H1 (cell line): ENCODE results near the gene SLC2A4RG. TPM values are rescaled to one million over a fixed set of nuclear protein-coding genes. Genes with fewer than 3 reads are reported as not detected.

Experiments
- CTCF ChIA-PET: fragments of 300-600 bp; sonication (Branson Sonifier 250); formaldehyde crosslinking; loops from one replicate; lab custom pipeline; 2021; ENCODE audit not compliant: partially characterized antibody; lab: Charles Lee
- POLR2A ChIA-PET: fragments of 300-600 bp; sonication (Branson Sonifier 250); formaldehyde crosslinking; loops from one replicate; lab custom pipeline; 2021; ENCODE audit warnings: inconsistent platforms; ENCODE audit not compliant: partially characterized antibody; lab: Charles Lee
- DNase-seq, 2 experiments: peaks; one replicate each; pipeline versions ENCODE4 v3.0.0 to v3.0.0-alpha.2; 2010 to 2022; ENCODE audit warnings: low spot score in 2 of 2, low read depth in 1 of 2, mixed read lengths in 1 of 2
- FAIRE-seq: peaks from 2 replicates; lab custom pipeline; 2011; peaks lifted over from hg19 to GRCh38; lab: Jason Lieb, UNC
- H2AFZ ChIP-seq: 2 replicates; pipeline ENCODE4 v1.8.1; 2012; ENCODE audit warnings: low read length, inconsistent platforms
- H2AK5ac ChIP-seq: 2 replicates; pipeline ENCODE4 v1.6.1; 2013; ENCODE audit warnings: low read depth, low read length
- H2BK120ac ChIP-seq: replicated peaks from 2 replicates; pipeline ENCODE3; 2013; ENCODE audit warnings: low read depth, low read length, inconsistent platforms
- H2BK12ac ChIP-seq: 2 replicates; pipeline ENCODE4 v1.6.1; 2013; ENCODE audit warnings: low read depth, low read length
- H2BK15ac ChIP-seq: 2 replicates; pipeline ENCODE4 v1.6.1; 2013; ENCODE audit warnings: low read length
- H2BK20ac ChIP-seq: 2 replicates; pipeline ENCODE4 v1.6.1; 2013; ENCODE audit warnings: low read length
- H2BK5ac ChIP-seq: 2 replicates; pipeline ENCODE4 v1.6.1; 2013; ENCODE audit warnings: low read depth, low read length
- H3K14ac ChIP-seq: 2 replicates; pipeline ENCODE4 v1.6.1; 2013; ENCODE audit warnings: inconsistent platforms; ENCODE audit not compliant: insufficient read length
- H3K18ac ChIP-seq: 2 replicates; pipeline ENCODE4 v1.6.1; 2013; ENCODE audit warnings: low read length; ENCODE audit errors: extremely low read depth
- H3K23ac ChIP-seq: 2 replicates; pipeline ENCODE4 v1.6.1; 2013; ENCODE audit warnings: inconsistent platforms; ENCODE audit not compliant: insufficient read length
- H3K23me2 ChIP-seq: 2 replicates; pipeline ENCODE4 v1.6.1; 2013; ENCODE audit warnings: low read depth, low read length
- H3K27ac ChIP-seq: 2 replicates; pipeline ENCODE4 v1.6.1; 2011; ENCODE audit warnings: low read depth, low read length, inconsistent platforms
- H3K27me3 ChIP-seq, 4 experiments: replicated peaks in 1 of 4; 1 replicate in 1 of 4; 2 replicates in 3 of 4; pipeline versions ENCODE4 v1.6.1 to v1.8.1; 2011 to 2013; ENCODE audit warnings: low read length in 3 of 4, mild to moderate bottlenecking in 3 of 4, inconsistent platforms in 2 of 4, mixed read lengths in 2 of 4, moderate library complexity in 1 of 4; ENCODE audit not compliant: control insufficient read depth in 3 of 4, insufficient read depth in 3 of 4; ENCODE audit errors: extremely low read depth in 1 of 4
- H3K36me3 ChIP-seq, 4 experiments: 2 replicates each; pipeline versions ENCODE4 v1.6.1 to v1.8.1; 2011 to 2013; ENCODE audit warnings: mild to moderate bottlenecking in 4 of 4, low read length in 3 of 4, moderate library complexity in 2 of 4, control low read depth in 1 of 4, inconsistent platforms in 1 of 4; ENCODE audit not compliant: insufficient read depth in 4 of 4, control insufficient read depth in 2 of 4
- H3K4ac ChIP-seq: replicated peaks from 2 replicates; pipeline ENCODE3; 2013; ENCODE audit warnings: low read length, low read depth, mixed read lengths, inconsistent platforms; ENCODE audit not compliant: insufficient read length
- H3K4me1 ChIP-seq, 4 experiments: replicated peaks in 1 of 4; 1 replicate in 1 of 4; 2 replicates in 3 of 4; pipeline versions ENCODE4 v1.6.1 to v1.8.1; 2011 to 2013; ENCODE audit warnings: low read length in 3 of 4, inconsistent platforms in 2 of 4, mixed read lengths in 1 of 4; ENCODE audit not compliant: insufficient read depth in 4 of 4, control insufficient read depth in 3 of 4
- H3K4me2 ChIP-seq, 2 experiments: 2 replicates each; pipeline versions ENCODE4 v1.6.1 to v1.8.1; 2011 to 2013; ENCODE audit warnings: low read depth in 2 of 2, low read length in 2 of 2, control low read depth in 1 of 2, inconsistent platforms in 1 of 2, mild to moderate bottlenecking in 1 of 2; ENCODE audit not compliant: insufficient read depth in 1 of 2
- H3K4me3 ChIP-seq, 4 experiments: fragments of 200-600, 300-600 bp in 1 of 4; sonication (generic), shearing (Covaris generic), sonication (Bioruptor Twin) in 1 of 4; 2 replicates each; pipeline versions ENCODE4 v1.5.1 to v1.8.1; 2011 to 2016; ENCODE audit warnings: low read length in 4 of 4, low read depth in 3 of 4, control low read depth in 2 of 4, inconsistent platforms in 2 of 4, mild to moderate bottlenecking in 2 of 4, mixed read lengths in 1 of 4, moderate library complexity in 1 of 4; ENCODE audit not compliant: insufficient read depth in 2 of 4; ENCODE audit errors: extremely low read depth in 1 of 4
- H3K56ac ChIP-seq: replicated peaks from 2 replicates; pipeline ENCODE3; 2013; ENCODE audit warnings: low read depth, mild to moderate bottlenecking, mixed read lengths, low read length, inconsistent platforms; ENCODE audit not compliant: insufficient read length
- H3K79me1 ChIP-seq: 2 replicates; pipeline ENCODE4 v1.6.1; 2013; ENCODE audit warnings: low read depth, low read length, control low read depth
- H3K79me2 ChIP-seq, 2 experiments: 2 replicates each; pipeline versions ENCODE4 v1.6.1 to v1.8.1; 2012 to 2013; ENCODE audit warnings: low read length in 2 of 2, mild to moderate bottlenecking in 2 of 2, inconsistent platforms in 1 of 2; ENCODE audit not compliant: insufficient read depth in 2 of 2, control insufficient read depth in 1 of 2
- H3K9ac ChIP-seq, 4 experiments: replicated peaks in 1 of 4; 1 replicate in 1 of 4; 2 replicates in 3 of 4; pipeline versions ENCODE4 v1.6.1 to v1.8.1; 2011 to 2013; ENCODE audit warnings: low read depth in 3 of 4, low read length in 3 of 4, control low read depth in 2 of 4, mild to moderate bottlenecking in 2 of 4, moderate library complexity in 2 of 4, inconsistent platforms in 1 of 4; ENCODE audit errors: extremely low read depth in 1 of 4
- H3K9me3 ChIP-seq, 2 experiments: 2 replicates each; pipeline versions ENCODE4 v1.6.1 to v1.8.1; 2012 to 2013; ENCODE audit warnings: mild to moderate bottlenecking in 2 of 2, moderate library complexity in 2 of 2, control low read depth in 1 of 2, inconsistent platforms in 1 of 2, low read depth in 1 of 2, low read length in 1 of 2, mixed read lengths in 1 of 2; ENCODE audit not compliant: insufficient read depth in 2 of 2
- H4K20me1 ChIP-seq, 2 experiments: replicated peaks in 1 of 2; 2 replicates each; pipeline versions ENCODE3 to v1.8.1; 2011 to 2013; ENCODE audit warnings: inconsistent platforms in 2 of 2, low read length in 2 of 2, mild to moderate bottlenecking in 1 of 2; ENCODE audit not compliant: insufficient read depth in 2 of 2, control insufficient read depth in 1 of 2
- H4K5ac ChIP-seq: 2 replicates; pipeline ENCODE4 v1.6.1; 2013; ENCODE audit warnings: low read length, low read depth, mixed read lengths, inconsistent platforms; ENCODE audit not compliant: insufficient read length
- H4K8ac ChIP-seq: 2 replicates; pipeline ENCODE4 v1.8.0; 2013; ENCODE audit warnings: mild to moderate bottlenecking, moderate library complexity, low read length, inconsistent platforms; ENCODE audit not compliant: insufficient read depth; ENCODE audit errors: extremely low read depth
- H4K91ac ChIP-seq: replicated peaks from 2 replicates; pipeline ENCODE3; 2013; ENCODE audit warnings: low read length, mixed read lengths, inconsistent platforms; ENCODE audit not compliant: insufficient read length
- ASH2L ChIP-seq: fragments of 200-600, 300-600 bp; sonication (generic); IDR thresholded peaks from one replicate; pipeline ENCODE4 v1.7.1; 2017; ENCODE audit warnings: low read length
- ATF3 ChIP-seq: IDR thresholded peaks from 2 replicates; pipeline ENCODE4 v1.6.1; 2011; ENCODE audit warnings: low read depth, mild to moderate bottlenecking, low read length; ENCODE audit not compliant: insufficient read depth
- GTF2F1 ChIP-seq: IDR thresholded peaks from 2 replicates; pipeline ENCODE4 v1.6.1; 2012; ENCODE audit warnings: low read depth, low read length, improper control_type of control experiment, borderline replicate concordance
- TEAD4 ChIP-seq: IDR thresholded peaks from 2 replicates; pipeline ENCODE4 v1.6.1; 2012; ENCODE audit warnings: low read depth, low read length, inconsistent platforms, mixed read lengths
- YY1 ChIP-seq: IDR thresholded peaks from 2 replicates; pipeline ENCODE4 v1.6.1; 2011; ENCODE audit warnings: low read depth, mild to moderate bottlenecking, low read length
- ZNF274 ChIP-seq: IDR thresholded peaks from 2 replicates; pipeline ENCODE4 v1.7.0; 2012; ENCODE audit warnings: low read length, borderline replicate concordance; ENCODE audit errors: extremely low read depth
- WGBS, 2 experiments: shearing (Covaris generic) in 1 of 2; methylation state at CpG; one replicate each; pipeline versions ENCODE4 v1.1.6 to v1.1.7; 2013 to 2015; ENCODE audit warnings: low lambda C conversion rate in 2 of 2, mixed read lengths in 2 of 2, inconsistent platforms in 1 of 2, low coverage in 1 of 2, missing lambda C conversion rate in 1 of 2; ENCODE audit not compliant: insufficient replicate concordance in 2 of 2, insufficient coverage in 1 of 2, insufficient read length in 1 of 2; ENCODE audit errors: extremely low coverage in 1 of 2, missing lambda C conversion rate in 1 of 2; 5-methylcytosine and 5-hydroxymethylcytosine counted together
- polyA plus RNA-seq, 7 experiments: library from polyadenylated mRNA; depleted of rRNA in 3 of 7; stranded (reverse) in 5 of 7; unstranded in 2 of 7; fragments of >200 nt in 5 of 7; fragments of 200-250 nt in 2 of 7; gene quantifications; 1 replicate in 5 of 7; 2 replicates in 1 of 7; 4 replicates in 1 of 7; pipeline versions ENCODE4 v1.2.1 to v1.2.3, GENCODE V29; 2011 to 2013; ENCODE audit warnings: missing spikeins in 2 of 7, mixed read lengths in 2 of 7
- total RNA-seq: library from RNA; stranded (reverse); fragmentation: NEBNext Ultra II Directional; extraction: Animal tissue kit (Norgen Biotek cat#: 25700); gene quantifications from 2 replicates; pipeline ENCODE4 v1.2.1, GENCODE V29; 2021

Gene SLC2A4RG
- total and polyA plus RNA-seq, 2 of the 8 experiments (the other 6 are each of a cell fraction or from before 2014, with no cell fraction given) = 15.9 to 29.1 TPM

GRCh38 chr20:63741354-63741675, 1.7 kb downstream of the SLC2A4RG start:
- Histone ChIP-seq H3K79me1 (no peaks in the 10 kb centered on the region), H2BK12ac (no peak overlapping the region), H3K9me3 (no peaks in the 10 kb centered on the region), H3K56ac (no peak overlapping the region), H4K8ac (no peak overlapping the region), H3K27ac (no peak overlapping the region), H2BK20ac (no peak overlapping the region), H2BK15ac (peak overlapping the region; percentile 46; the same call in 1 of the 2 replicates), H4K91ac (no peak overlapping the region), H2AFZ (no peak overlapping the region), H2BK5ac (peak overlapping the region; percentile 78), H3K36me3 (peaks cover 0 to 10% (median 6%) of the 10 kb centered on the region in 4 experiments; a peak in 3 of 8 replicates), H3K79me2 (no peaks in the 10 kb centered on the region), H4K20me1 (peaks cover 0 to 10% of the 10 kb centered on the region in 2 experiments), H3K4me2 (peak overlapping the region; percentile 70 to 75), H3K27me3 (peaks cover 0 to 12% (median 8%) of the 10 kb centered on the region in 4 experiments; a peak in 4 of 7 replicates), H2BK120ac (no peak overlapping the region), H3K4ac (no peak overlapping the region), H3K18ac (peak overlapping the region; percentile 60), H3K14ac (no peak overlapping the region)
- CTCF ChIA-PET = interaction anchor here (0.6 to 2.2 kb wide), 11 partner anchors 14 to 264 kb away, joined by 3 to 18 read pairs (median 4); partner anchors contain the start of gene TPD52L2
- FAIRE-seq = no peak
- no peak for TF ChIP-seq GTF2F1
- peak; percentile 86 for TF ChIP-seq YY1
- no peak for TF ChIP-seq ATF3
- TF ChIP-seq ZNF274 = no peak
- TF ChIP-seq TEAD4 = no peak
- TF ChIP-seq ASH2L = no peak
- TF ChIP-seq, all 59 proteins: peak for 1
- Histone ChIP-seq H3K4me1 (peaks cover 0 to 20% (median 11%) of the 10 kb centered on the region in 4 experiments; a peak in 6 of 7 replicates), H4K5ac (no peak overlapping the region), H3K23me2 (peaks cover 13% of the 10 kb centered on the region; the same call in 1 of the 2 replicates), H3K9ac (no peak overlapping the region; a peak in 1 of 7 replicates), H2AK5ac (no peak overlapping the region), H3K23ac (no peak overlapping the region), H3K4me3 (peak overlapping the region in 2 of 4 experiments; percentile 49 to 83; a peak in 3 of 8 replicates)
- POLR2A ChIA-PET = interaction anchor here (1.0 to 2.6 kb wide), 8 partner anchors 9 to 219 kb away, joined by 3 to 23 read pairs (median 6); partner anchors contain the start of genes ARFRP1, RTEL1, TPD52L2 and ZGPAT
- 52% methylated on average over 6 of the region's 6 CpGs; no CpG with 5 or more reads in 1 of the 2 experiments for WGBS, 2 experiments
- DNase-seq = no peak
